ENCODE data around the gene SP100. TPM values are rescaled to one million over a fixed set of nuclear protein-coding genes. Genes with fewer than 3 reads are reported as not detected.

The SP100 gene
- total and polyA plus RNA-seq, 2 donors (not counting 1 experiment from before 2014, with no cell fraction given), result 106 to 120 TPM

GRCh38 chr2:230449901-230450467 is 34.0 kb downstream of the SP100 start:
- Histone ChIP-seq H3K36me3 (ENCODE audit: control insufficient read depth, insufficient read depth, low read length) (peaks cover 13% of the 10 kb centered on the region), H4K20me1 (ENCODE audit: control insufficient read depth, extremely low read depth, insufficient read depth, low read length) (no peaks in the 10 kb centered on the region), H3K79me2 (ENCODE audit: control insufficient read depth, insufficient read depth, low read length) (no peaks in the 10 kb centered on the region), H3K9me3 (ENCODE audit: control insufficient read depth, insufficient read depth, low read depth, low read length) (no peaks in the 10 kb centered on the region), H3K4me1 (ENCODE audit: control insufficient read depth, extremely low read depth, insufficient read depth, low read length) (no peaks in the 10 kb centered on the region), H3K9ac (ENCODE audit: insufficient read depth, low read length) (no peak overlapping the region), H3K27me3 (ENCODE audit: control insufficient read depth, insufficient read depth, low read length) (no peaks in the 10 kb centered on the region), H3K27ac (ENCODE audit: insufficient read depth, low read length) (no peak overlapping the region), H2AFZ (ENCODE audit: low read length) (no peak overlapping the region), H3K4me3 (replicated peaks in 1 of 4; ENCODE audit: control extremely low read depth in 1 of 4, insufficient read depth in 1 of 4, low read depth in 3 of 4, low read length in 4 of 4) (no peak overlapping the region), H3K4me2 (ENCODE audit: extremely low read depth, insufficient read depth, low read length) (no peak overlapping the region)
- TF ChIP-seq, protein P1, sequence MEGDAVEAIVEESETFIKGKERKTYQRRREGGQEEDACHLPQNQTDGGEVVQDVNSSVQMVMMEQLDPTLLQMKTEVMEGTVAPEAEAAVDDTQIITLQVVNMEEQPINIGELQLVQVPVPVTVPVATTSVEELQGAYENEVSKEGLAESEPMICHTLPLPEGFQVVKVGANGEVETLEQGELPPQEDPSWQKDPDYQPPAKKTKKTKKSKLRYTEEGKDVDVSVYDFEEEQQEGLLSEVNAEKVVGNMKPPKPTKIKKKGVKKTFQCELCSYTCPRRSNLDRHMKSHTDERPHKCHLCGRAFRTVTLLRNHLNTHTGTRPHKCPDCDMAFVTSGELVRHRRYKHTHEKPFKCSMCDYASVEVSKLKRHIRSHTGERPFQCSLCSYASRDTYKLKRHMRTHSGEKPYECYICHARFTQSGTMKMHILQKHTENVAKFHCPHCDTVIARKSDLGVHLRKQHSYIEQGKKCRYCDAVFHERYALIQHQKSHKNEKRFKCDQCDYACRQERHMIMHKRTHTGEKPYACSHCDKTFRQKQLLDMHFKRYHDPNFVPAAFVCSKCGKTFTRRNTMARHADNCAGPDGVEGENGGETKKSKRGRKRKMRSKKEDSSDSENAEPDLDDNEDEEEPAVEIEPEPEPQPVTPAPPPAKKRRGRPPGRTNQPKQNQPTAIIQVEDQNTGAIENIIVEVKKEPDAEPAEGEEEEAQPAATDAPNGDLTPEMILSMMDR (conservative IDR thresholded peaks at IDR 0.05 in 1 of 2, IDR thresholded peaks at IDR 0.05 in 1 of 2; ENCODE audit: low read depth in 1 of 2, low read length in 2 of 2), result no peak
- no peak for TF ChIP-seq EZH2 (IDR thresholded peaks at IDR 0.05; ENCODE audit: low read length, missing control alignments)
- no peak for DNase-seq (ENCODE audit: low read depth in 2 of 2)

GRCh38 chr2:230453006-230453405 is 37.0 kb downstream of the SP100 start:
- Histone ChIP-seq H3K4me3 (replicated peaks in 1 of 4; ENCODE audit: control extremely low read depth in 1 of 4, insufficient read depth in 1 of 4, low read depth in 3 of 4, low read length in 4 of 4) (no peak overlapping the region), H3K4me2 (ENCODE audit: extremely low read depth, insufficient read depth, low read length) (no peak overlapping the region), H3K27ac (ENCODE audit: insufficient read depth, low read length) (no peak overlapping the region), H3K79me2 (ENCODE audit: control insufficient read depth, insufficient read depth, low read length) (no peaks in the 10 kb centered on the region), H3K36me3 (ENCODE audit: control insufficient read depth, insufficient read depth, low read length) (peaks cover 9% of the 10 kb centered on the region), H3K4me1 (ENCODE audit: control insufficient read depth, extremely low read depth, insufficient read depth, low read length) (no peaks in the 10 kb centered on the region), H3K9ac (ENCODE audit: insufficient read depth, low read length) (no peak overlapping the region), H3K27me3 (ENCODE audit: control insufficient read depth, insufficient read depth, low read length) (no peaks in the 10 kb centered on the region), H3K9me3 (ENCODE audit: control insufficient read depth, insufficient read depth, low read depth, low read length) (no peaks in the 10 kb centered on the region), H2AFZ (ENCODE audit: low read length) (no peak overlapping the region), H4K20me1 (ENCODE audit: control insufficient read depth, extremely low read depth, insufficient read depth, low read length) (no peaks in the 10 kb centered on the region)
- DNase-seq (ENCODE audit: low read depth in 2 of 2), result no peak
- TF ChIP-seq, protein P1 (conservative IDR thresholded peaks at IDR 0.05 in 1 of 2, IDR thresholded peaks at IDR 0.05 in 1 of 2; ENCODE audit: low read depth in 1 of 2, low read length in 2 of 2), result no peak
- TF ChIP-seq EZH2 (IDR thresholded peaks at IDR 0.05; ENCODE audit: low read length, missing control alignments), result no peak

GRCh38 chr2:230455005-230455684 is 39.1 kb downstream of the SP100 start:
- TF ChIP-seq EZH2 (IDR thresholded peaks at IDR 0.05; ENCODE audit: low read length, missing control alignments), result no peak
- TF ChIP-seq, protein P1 (conservative IDR thresholded peaks at IDR 0.05 in 1 of 2, IDR thresholded peaks at IDR 0.05 in 1 of 2; ENCODE audit: low read depth in 1 of 2, low read length in 2 of 2), result no peak
- H3K9me3 ChIP-seq (ENCODE audit: control insufficient read depth, insufficient read depth, low read depth, low read length), result no peaks in the 10 kb centered on the region
- H3K27me3 ChIP-seq (ENCODE audit: control insufficient read depth, insufficient read depth, low read length), result no peaks in the 10 kb centered on the region
- no peak overlapping the region for H3K4me2 ChIP-seq (ENCODE audit: extremely low read depth, insufficient read depth, low read length)
- DNase-seq (ENCODE audit: low read depth in 2 of 2), result no peak
- H3K79me2 ChIP-seq (ENCODE audit: control insufficient read depth, insufficient read depth, low read length), result no peaks in the 10 kb centered on the region
- H3K4me3 ChIP-seq (replicated peaks in 1 of 4; ENCODE audit: control extremely low read depth in 1 of 4, insufficient read depth in 1 of 4, low read depth in 3 of 4, low read length in 4 of 4), result no peak overlapping the region
- H2AFZ ChIP-seq (ENCODE audit: low read length), result no peak overlapping the region
- no peaks in the 10 kb centered on the region for H3K4me1 ChIP-seq (ENCODE audit: control insufficient read depth, extremely low read depth, insufficient read depth, low read length)
- no peak overlapping the region for H3K9ac ChIP-seq (ENCODE audit: insufficient read depth, low read length)
- H4K20me1 ChIP-seq (ENCODE audit: control insufficient read depth, extremely low read depth, insufficient read depth, low read length), result no peaks in the 10 kb centered on the region
- no peak overlapping the region for H3K27ac ChIP-seq (ENCODE audit: insufficient read depth, low read length)
- H3K36me3 ChIP-seq (ENCODE audit: control insufficient read depth, insufficient read depth, low read length), result peaks cover 1% of the 10 kb centered on the region
